H1 (cell line): Measurements from ENCODE around the gene BCL11A. TPM values are rescaled to one million over a fixed set of nuclear protein-coding genes. Genes with fewer than 3 reads are reported as not detected.
A peak's percentile ranks its signal among the peaks of the same experiment; 100 is the strongest.

Source experiments
- CTCF ChIA-PET: fragments of 300-600 bp; sonication (Branson Sonifier 250); formaldehyde crosslinking; loops from one replicate; lab custom pipeline; 2021; ENCODE audit not compliant: partially characterized antibody; lab: Charles Lee
- POLR2A ChIA-PET: fragments of 300-600 bp; sonication (Branson Sonifier 250); formaldehyde crosslinking; loops from one replicate; lab custom pipeline; 2021; ENCODE audit warnings: inconsistent platforms; ENCODE audit not compliant: partially characterized antibody; lab: Charles Lee
- DNase-seq, 2 experiments: peaks; one replicate each; pipeline versions ENCODE4 v3.0.0 to v3.0.0-alpha.2; 2010 to 2022; ENCODE audit warnings: low spot score in 2 of 2, low read depth in 1 of 2, mixed read lengths in 1 of 2
- FAIRE-seq: peaks from 2 replicates; lab custom pipeline; 2011; peaks lifted over from hg19 to GRCh38; lab: Jason Lieb, UNC
- H2AFZ ChIP-seq: 2 replicates; pipeline ENCODE4 v1.8.1; 2012; ENCODE audit warnings: low read length, inconsistent platforms
- H2AK5ac ChIP-seq: 2 replicates; pipeline ENCODE4 v1.6.1; 2013; ENCODE audit warnings: low read depth, low read length
- H2BK120ac ChIP-seq: replicated peaks from 2 replicates; pipeline ENCODE3; 2013; ENCODE audit warnings: low read depth, low read length, inconsistent platforms
- H2BK12ac ChIP-seq: 2 replicates; pipeline ENCODE4 v1.6.1; 2013; ENCODE audit warnings: low read depth, low read length
- H2BK15ac ChIP-seq: 2 replicates; pipeline ENCODE4 v1.6.1; 2013; ENCODE audit warnings: low read length
- H2BK20ac ChIP-seq: 2 replicates; pipeline ENCODE4 v1.6.1; 2013; ENCODE audit warnings: low read length
- H2BK5ac ChIP-seq: 2 replicates; pipeline ENCODE4 v1.6.1; 2013; ENCODE audit warnings: low read depth, low read length
- H3K14ac ChIP-seq: 2 replicates; pipeline ENCODE4 v1.6.1; 2013; ENCODE audit warnings: inconsistent platforms; ENCODE audit not compliant: insufficient read length
- H3K18ac ChIP-seq: 2 replicates; pipeline ENCODE4 v1.6.1; 2013; ENCODE audit warnings: low read length; ENCODE audit errors: extremely low read depth
- H3K23ac ChIP-seq: 2 replicates; pipeline ENCODE4 v1.6.1; 2013; ENCODE audit warnings: inconsistent platforms; ENCODE audit not compliant: insufficient read length
- H3K23me2 ChIP-seq: 2 replicates; pipeline ENCODE4 v1.6.1; 2013; ENCODE audit warnings: low read depth, low read length
- H3K27ac ChIP-seq: 2 replicates; pipeline ENCODE4 v1.6.1; 2011; ENCODE audit warnings: low read depth, low read length, inconsistent platforms
- H3K27me3 ChIP-seq, 4 experiments: replicated peaks in 1 of 4; 1 replicate in 1 of 4; 2 replicates in 3 of 4; pipeline versions ENCODE4 v1.6.1 to v1.8.1; 2011 to 2013; ENCODE audit warnings: low read length in 3 of 4, mild to moderate bottlenecking in 3 of 4, inconsistent platforms in 2 of 4, mixed read lengths in 2 of 4, moderate library complexity in 1 of 4; ENCODE audit not compliant: control insufficient read depth in 3 of 4, insufficient read depth in 3 of 4; ENCODE audit errors: extremely low read depth in 1 of 4
- H3K36me3 ChIP-seq, 4 experiments: 2 replicates each; pipeline versions ENCODE4 v1.6.1 to v1.8.1; 2011 to 2013; ENCODE audit warnings: mild to moderate bottlenecking in 4 of 4, low read length in 3 of 4, moderate library complexity in 2 of 4, control low read depth in 1 of 4, inconsistent platforms in 1 of 4; ENCODE audit not compliant: insufficient read depth in 4 of 4, control insufficient read depth in 2 of 4
- H3K4ac ChIP-seq: replicated peaks from 2 replicates; pipeline ENCODE3; 2013; ENCODE audit warnings: low read length, low read depth, mixed read lengths, inconsistent platforms; ENCODE audit not compliant: insufficient read length
- H3K4me1 ChIP-seq, 4 experiments: replicated peaks in 1 of 4; 1 replicate in 1 of 4; 2 replicates in 3 of 4; pipeline versions ENCODE4 v1.6.1 to v1.8.1; 2011 to 2013; ENCODE audit warnings: low read length in 3 of 4, inconsistent platforms in 2 of 4, mixed read lengths in 1 of 4; ENCODE audit not compliant: insufficient read depth in 4 of 4, control insufficient read depth in 3 of 4
- H3K4me2 ChIP-seq, 2 experiments: 2 replicates each; pipeline versions ENCODE4 v1.6.1 to v1.8.1; 2011 to 2013; ENCODE audit warnings: low read depth in 2 of 2, low read length in 2 of 2, control low read depth in 1 of 2, inconsistent platforms in 1 of 2, mild to moderate bottlenecking in 1 of 2; ENCODE audit not compliant: insufficient read depth in 1 of 2
- H3K4me3 ChIP-seq, 4 experiments: fragments of 200-600, 300-600 bp in 1 of 4; sonication (generic), shearing (Covaris generic), sonication (Bioruptor Twin) in 1 of 4; 2 replicates each; pipeline versions ENCODE4 v1.5.1 to v1.8.1; 2011 to 2016; ENCODE audit warnings: low read length in 4 of 4, low read depth in 3 of 4, control low read depth in 2 of 4, inconsistent platforms in 2 of 4, mild to moderate bottlenecking in 2 of 4, mixed read lengths in 1 of 4, moderate library complexity in 1 of 4; ENCODE audit not compliant: insufficient read depth in 2 of 4; ENCODE audit errors: extremely low read depth in 1 of 4
- H3K56ac ChIP-seq: replicated peaks from 2 replicates; pipeline ENCODE3; 2013; ENCODE audit warnings: low read depth, mild to moderate bottlenecking, mixed read lengths, low read length, inconsistent platforms; ENCODE audit not compliant: insufficient read length
- H3K79me1 ChIP-seq: 2 replicates; pipeline ENCODE4 v1.6.1; 2013; ENCODE audit warnings: low read depth, low read length, control low read depth
- H3K79me2 ChIP-seq, 2 experiments: 2 replicates each; pipeline versions ENCODE4 v1.6.1 to v1.8.1; 2012 to 2013; ENCODE audit warnings: low read length in 2 of 2, mild to moderate bottlenecking in 2 of 2, inconsistent platforms in 1 of 2; ENCODE audit not compliant: insufficient read depth in 2 of 2, control insufficient read depth in 1 of 2
- H3K9ac ChIP-seq, 4 experiments: replicated peaks in 1 of 4; 1 replicate in 1 of 4; 2 replicates in 3 of 4; pipeline versions ENCODE4 v1.6.1 to v1.8.1; 2011 to 2013; ENCODE audit warnings: low read depth in 3 of 4, low read length in 3 of 4, control low read depth in 2 of 4, mild to moderate bottlenecking in 2 of 4, moderate library complexity in 2 of 4, inconsistent platforms in 1 of 4; ENCODE audit errors: extremely low read depth in 1 of 4
- H3K9me3 ChIP-seq, 2 experiments: 2 replicates each; pipeline versions ENCODE4 v1.6.1 to v1.8.1; 2012 to 2013; ENCODE audit warnings: mild to moderate bottlenecking in 2 of 2, moderate library complexity in 2 of 2, control low read depth in 1 of 2, inconsistent platforms in 1 of 2, low read depth in 1 of 2, low read length in 1 of 2, mixed read lengths in 1 of 2; ENCODE audit not compliant: insufficient read depth in 2 of 2
- H4K20me1 ChIP-seq, 2 experiments: replicated peaks in 1 of 2; 2 replicates each; pipeline versions ENCODE3 to v1.8.1; 2011 to 2013; ENCODE audit warnings: inconsistent platforms in 2 of 2, low read length in 2 of 2, mild to moderate bottlenecking in 1 of 2; ENCODE audit not compliant: insufficient read depth in 2 of 2, control insufficient read depth in 1 of 2
- H4K5ac ChIP-seq: 2 replicates; pipeline ENCODE4 v1.6.1; 2013; ENCODE audit warnings: low read length, low read depth, mixed read lengths, inconsistent platforms; ENCODE audit not compliant: insufficient read length
- H4K8ac ChIP-seq: 2 replicates; pipeline ENCODE4 v1.8.0; 2013; ENCODE audit warnings: mild to moderate bottlenecking, moderate library complexity, low read length, inconsistent platforms; ENCODE audit not compliant: insufficient read depth; ENCODE audit errors: extremely low read depth
- H4K91ac ChIP-seq: replicated peaks from 2 replicates; pipeline ENCODE3; 2013; ENCODE audit warnings: low read length, mixed read lengths, inconsistent platforms; ENCODE audit not compliant: insufficient read length
- BCL11A ChIP-seq, 2 experiments: IDR thresholded peaks; one replicate each; pipeline ENCODE4 v1.6.1; 2011; ENCODE audit warnings: low read depth in 2 of 2, low read length in 2 of 2, mild to moderate bottlenecking in 2 of 2
- CHD1 ChIP-seq: IDR thresholded peaks from 2 replicates; pipeline ENCODE4 v1.6.1; 2012; ENCODE audit warnings: low read depth, low read length, improper control_type of control experiment
- CHD2 ChIP-seq: IDR thresholded peaks from 2 replicates; pipeline ENCODE4 v1.6.1; 2012; ENCODE audit warnings: low read length, improper control_type of control experiment
- JUN ChIP-seq: IDR thresholded peaks from 2 replicates; pipeline ENCODE4 v1.6.1; 2011; ENCODE audit warnings: low read depth, mild to moderate bottlenecking, improper control_type of control experiment, low read length
- JUND ChIP-seq: IDR thresholded peaks from 2 replicates; pipeline ENCODE4 v1.6.1; 2011; ENCODE audit warnings: mild to moderate bottlenecking, improper control_type of control experiment, low read length
- MAFK ChIP-seq: IDR thresholded peaks from 2 replicates; pipeline ENCODE4 v1.6.1; 2012; ENCODE audit warnings: low read depth, mild to moderate bottlenecking, improper control_type of control experiment, low read length
- NRF1 ChIP-seq: IDR thresholded peaks from 2 replicates; pipeline ENCODE4 v1.6.1; 2011; ENCODE audit warnings: mild to moderate bottlenecking, low read depth, low read length, improper control_type of control experiment
- RFX5 ChIP-seq: IDR thresholded peaks from 2 replicates; pipeline ENCODE4 v1.6.1; 2011; ENCODE audit warnings: low read depth, low read length, improper control_type of control experiment, borderline replicate concordance
- RNF2 ChIP-seq: fragments of 200-900, 300-1000 bp; sonication (generic); IDR thresholded peaks from 2 replicates; pipeline ENCODE4 v1.7.1; 2016; ENCODE audit warnings: borderline replicate concordance, low read depth, mild to moderate bottlenecking, antibody characterized with exemption, low read length; ENCODE audit not compliant: poor library complexity, severe bottlenecking; ENCODE audit errors: missing control alignments
- SAP30 ChIP-seq: fragments of 300-600 bp; sonication (generic); IDR thresholded peaks from 2 replicates; pipeline ENCODE4 v1.7.1; 2012; ENCODE audit warnings: low read length, moderate library complexity, mild to moderate bottlenecking, inconsistent platforms; ENCODE audit not compliant: insufficient read depth, insufficient replicate concordance
- SP2 ChIP-seq: IDR thresholded peaks from 2 replicates; pipeline ENCODE4 v1.6.1; 2012; ENCODE audit warnings: mild to moderate bottlenecking, low read length, inconsistent platforms
- SUZ12 ChIP-seq: fragments of 200-600 bp; sonication (generic); IDR thresholded peaks from 2 replicates; pipeline ENCODE4 v1.6.1; 2012; ENCODE audit warnings: mild to moderate bottlenecking, inconsistent platforms, low read length, moderate library complexity, mixed read lengths
- TBP ChIP-seq: IDR thresholded peaks from 2 replicates; pipeline ENCODE4 v1.6.1; 2011; ENCODE audit warnings: low read depth, low read length, improper control_type of control experiment
- WGBS, 2 experiments: shearing (Covaris generic) in 1 of 2; methylation state at CpG; one replicate each; pipeline versions ENCODE4 v1.1.6 to v1.1.7; 2013 to 2015; ENCODE audit warnings: low lambda C conversion rate in 2 of 2, mixed read lengths in 2 of 2, inconsistent platforms in 1 of 2, low coverage in 1 of 2, missing lambda C conversion rate in 1 of 2; ENCODE audit not compliant: insufficient replicate concordance in 2 of 2, insufficient coverage in 1 of 2, insufficient read length in 1 of 2; ENCODE audit errors: extremely low coverage in 1 of 2, missing lambda C conversion rate in 1 of 2; 5-methylcytosine and 5-hydroxymethylcytosine counted together
- polyA plus RNA-seq, 7 experiments: library from polyadenylated mRNA; depleted of rRNA in 3 of 7; stranded (reverse) in 5 of 7; unstranded in 2 of 7; fragments of >200 nt in 5 of 7; fragments of 200-250 nt in 2 of 7; gene quantifications; 1 replicate in 5 of 7; 2 replicates in 1 of 7; 4 replicates in 1 of 7; pipeline versions ENCODE4 v1.2.1 to v1.2.3, GENCODE V29; 2011 to 2013; ENCODE audit warnings: missing spikeins in 2 of 7, mixed read lengths in 2 of 7
- total RNA-seq: library from RNA; stranded (reverse); fragmentation: NEBNext Ultra II Directional; extraction: Animal tissue kit (Norgen Biotek cat#: 25700); gene quantifications from 2 replicates; pipeline ENCODE4 v1.2.1, GENCODE V29; 2021

Gene BCL11A
- total and polyA plus RNA-seq, 2 of the 8 experiments (the other 6 are each of a cell fraction or from before 2014, with no cell fraction given) = 11.9 to 59.3 TPM

GRCh38 chr2:60496475-60496874 lies 57.0 kb downstream of the BCL11A start:
- Histone ChIP-seq H2BK15ac (no peak overlapping the region), H2BK20ac (no peak overlapping the region), H3K36me3 (peaks cover 0 to 10% (median under 1%) of the 10 kb centered on the region in 4 experiments; a peak in 2 of 8 replicates), H2AFZ (no peak overlapping the region), H4K91ac (no peak overlapping the region), H4K8ac (no peak overlapping the region), H4K20me1 (peaks cover 2 to 14% of the 10 kb centered on the region in 2 experiments), H3K27me3 (no peaks in the 10 kb centered on the region), H3K4ac (no peak overlapping the region), H3K4me1 (peaks cover 3 to 19% (median 10%) of the 10 kb centered on the region in 4 experiments; a peak in 6 of 7 replicates), H3K14ac (no peak overlapping the region), H3K23ac (no peak overlapping the region), H3K9ac (no peak overlapping the region), H3K9me3 (no peaks in the 10 kb centered on the region), H3K27ac (no peak overlapping the region; the same call in 1 of the 2 replicates), H3K79me1 (peaks cover 20% of the 10 kb centered on the region), H2BK12ac (no peak overlapping the region), H3K4me3 (no peak overlapping the region), H2BK5ac (no peak overlapping the region), H4K5ac (no peak overlapping the region), H3K18ac (peak overlapping the region; percentile 48; the same call in 1 of the 2 replicates), H2BK120ac (no peak overlapping the region), H3K79me2 (peaks cover 0 to 89% of the 10 kb centered on the region in 2 experiments), H3K56ac (no peak overlapping the region), H3K4me2 (no peak overlapping the region), H3K23me2 (no peaks in the 10 kb centered on the region), H2AK5ac (peak overlapping the region; percentile 33; the same call in 1 of the 2 replicates)
- ChIA-PET POLR2A (interaction anchor here (0.8 kb wide), 1 partner anchor 40 kb away, joined by 3 read pairs; no protein-coding TSS in a partner anchor), CTCF (interaction anchor here (0.6 to 1.6 kb wide), 9 partner anchors 13 to 713 kb away, joined by 3 to 8 read pairs (median 4); no protein-coding TSS in a partner anchor)
- DNase-seq (no peak), FAIRE-seq (no peak)
- WGBS, 2 experiments = 93% methylated on average over 1 of the region's 1 CpG; no CpG with 5 or more reads in 1 of the 2 experiments
- no peak for TF ChIP-seq JUND
- no peak for TF ChIP-seq JUN
- TF ChIP-seq MAFK = no peak
- no peak for TF ChIP-seq SAP30
- TF ChIP-seq CHD2 = no peak
- no peak for TF ChIP-seq RNF2
- TF ChIP-seq RFX5 = no peak
- no peak for TF ChIP-seq BCL11A (IDR thresholded peaks at IDR 0.05; ENCODE audit: low read depth in 2 of 2, low read length in 2 of 2)
- TF ChIP-seq CHD1 = no peak
- no peak for TF ChIP-seq TBP
- TF ChIP-seq NRF1 = no peak
- no peak for TF ChIP-seq SUZ12
- TF ChIP-seq SP2 = no peak
